Endometrial microvascular endothelial cells (primary cell): ENCODE measurements around the gene NCF2. TPM values are rescaled to one million over a fixed set of nuclear protein-coding genes. Genes with fewer than 3 reads are reported as not detected.
"Not testable (repeated sequence)": the region's sequence is repeated elsewhere in the genome, so short reads cannot be mapped to it uniquely, and the experiment has no call there.

Experiments
- in situ Hi-C: cut with HindIII; loops from 2 replicates; pipeline ENCODE4 v1.10.0; 2017; ENCODE audit warnings: low sequenced_read_pairs, low pct_unique_long_range_greater_than_20kb; ENCODE audit errors: inconsistent ontology term
- total RNA-seq: library from RNA; depleted of rRNA; stranded (reverse); fragments of >200 nt; gene quantifications from one replicate; pipeline ENCODE4 v1.2.3, GENCODE V29; 2015; ENCODE audit errors: inconsistent ontology term

NCF2 gene, protein sequence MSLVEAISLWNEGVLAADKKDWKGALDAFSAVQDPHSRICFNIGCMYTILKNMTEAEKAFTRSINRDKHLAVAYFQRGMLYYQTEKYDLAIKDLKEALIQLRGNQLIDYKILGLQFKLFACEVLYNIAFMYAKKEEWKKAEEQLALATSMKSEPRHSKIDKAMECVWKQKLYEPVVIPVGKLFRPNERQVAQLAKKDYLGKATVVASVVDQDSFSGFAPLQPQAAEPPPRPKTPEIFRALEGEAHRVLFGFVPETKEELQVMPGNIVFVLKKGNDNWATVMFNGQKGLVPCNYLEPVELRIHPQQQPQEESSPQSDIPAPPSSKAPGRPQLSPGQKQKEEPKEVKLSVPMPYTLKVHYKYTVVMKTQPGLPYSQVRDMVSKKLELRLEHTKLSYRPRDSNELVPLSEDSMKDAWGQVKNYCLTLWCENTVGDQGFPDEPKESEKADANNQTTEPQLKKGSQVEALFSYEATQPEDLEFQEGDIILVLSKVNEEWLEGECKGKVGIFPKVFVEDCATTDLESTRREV
- total RNA-seq: not detected

DNA sequence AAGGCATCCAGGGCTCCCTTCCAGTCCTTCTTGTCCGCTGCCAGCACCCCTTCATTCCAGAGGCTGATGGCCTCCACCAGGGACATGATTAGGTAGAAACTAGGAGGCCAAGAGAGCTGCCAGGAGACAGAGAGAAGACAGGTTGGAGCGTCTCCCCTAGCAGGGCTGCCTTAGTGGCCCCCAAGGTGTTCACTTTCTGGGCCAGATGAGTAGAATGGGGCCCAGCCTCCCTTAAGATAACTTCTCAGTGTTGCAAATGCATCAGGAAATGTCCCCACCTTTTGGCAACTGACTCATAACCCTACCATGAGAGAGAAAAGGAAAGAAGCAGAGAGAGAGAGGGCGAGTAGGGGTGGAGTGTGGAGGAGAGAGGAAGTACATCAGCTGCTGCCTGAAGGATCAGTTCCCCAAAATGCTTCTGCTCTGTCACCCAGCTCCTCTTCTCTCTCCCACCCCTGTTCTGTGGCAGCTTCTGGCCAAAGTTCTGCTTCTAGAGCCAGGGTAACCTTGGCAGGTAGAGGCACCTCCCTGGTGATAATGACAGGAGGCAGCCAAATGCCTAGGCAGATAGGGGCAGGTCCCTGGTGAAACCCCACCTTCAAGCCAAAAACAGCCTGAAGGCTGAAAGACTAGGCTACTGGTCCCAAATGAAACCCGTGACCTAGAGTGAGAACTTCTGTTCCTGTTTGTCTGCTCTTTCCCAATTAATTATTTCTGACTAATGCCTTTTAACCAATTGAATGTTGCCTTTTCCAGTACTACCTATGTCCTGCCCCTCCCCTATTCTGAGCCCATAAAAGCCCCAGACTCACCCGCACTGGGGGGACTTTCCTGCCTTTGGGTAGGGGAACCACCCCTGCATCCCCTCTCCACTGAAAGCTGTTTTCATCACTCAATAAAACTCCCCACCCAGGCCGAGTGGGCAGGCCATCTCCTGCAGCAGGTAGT is at the start of gene NCF2:
Gene NCF2 (minus strand): TSS at position 216 of the 948 bp plus-strand sequence. CDS start 130 bp downstream, at position 86.
- in situ Hi-C loops: no loop called here

DNA sequence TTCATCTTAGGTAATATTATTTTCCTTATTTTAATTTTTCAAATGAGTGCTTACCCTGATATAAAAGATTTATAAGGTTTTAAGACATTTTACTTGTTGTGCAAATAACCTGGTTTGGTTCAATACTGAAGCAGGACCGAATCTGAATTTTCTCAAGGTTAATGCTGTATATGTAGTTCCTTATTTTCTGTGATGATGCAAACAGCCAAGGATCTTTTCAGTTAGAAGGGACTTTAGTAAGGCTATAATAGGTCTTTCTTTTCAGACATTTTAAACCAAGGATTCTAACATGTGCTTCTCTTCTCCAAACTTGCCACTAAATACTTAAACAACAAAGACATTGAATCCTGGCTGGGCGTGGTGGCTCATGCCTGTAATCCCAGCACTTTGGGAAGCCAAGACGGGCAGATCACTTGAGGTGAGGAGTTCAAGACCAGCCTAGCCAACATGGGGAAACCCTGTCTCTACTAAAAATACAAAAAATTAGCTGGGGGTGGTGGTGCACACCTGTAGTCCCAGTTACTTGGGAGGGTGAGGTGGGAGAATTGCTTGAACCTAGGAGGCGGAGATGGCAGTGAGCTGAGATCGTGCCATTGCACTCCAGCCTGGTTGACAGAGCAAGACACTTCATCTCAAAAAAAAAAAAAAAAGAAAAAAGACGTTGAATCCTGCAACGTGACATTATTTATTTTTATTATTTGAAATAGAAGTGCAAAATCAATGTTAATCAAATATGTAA is 48.6 kb upstream of the NCF2 start:
- in situ Hi-C loops: no loop called here

DNA sequence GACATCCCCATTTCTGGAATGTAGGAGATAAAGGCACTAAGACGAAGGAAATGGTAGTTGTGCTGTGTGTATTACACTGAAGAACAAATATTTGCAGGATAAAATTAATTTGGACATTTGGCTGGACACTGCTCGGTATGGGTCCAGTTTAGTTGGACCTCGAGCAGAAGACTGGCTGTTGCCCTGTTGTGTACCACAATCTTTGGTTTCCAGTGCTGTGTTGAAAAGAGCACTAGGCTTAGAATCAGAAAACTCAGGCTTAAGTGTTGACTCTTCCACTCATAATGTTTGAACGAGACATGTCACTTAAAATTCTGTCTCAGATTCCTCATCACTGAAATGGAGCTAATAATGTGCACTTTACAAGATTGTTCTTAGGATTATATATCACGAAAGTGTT is 46.5 kb upstream of the NCF2 start:
- in situ Hi-C loops: no loop called here

DNA sequence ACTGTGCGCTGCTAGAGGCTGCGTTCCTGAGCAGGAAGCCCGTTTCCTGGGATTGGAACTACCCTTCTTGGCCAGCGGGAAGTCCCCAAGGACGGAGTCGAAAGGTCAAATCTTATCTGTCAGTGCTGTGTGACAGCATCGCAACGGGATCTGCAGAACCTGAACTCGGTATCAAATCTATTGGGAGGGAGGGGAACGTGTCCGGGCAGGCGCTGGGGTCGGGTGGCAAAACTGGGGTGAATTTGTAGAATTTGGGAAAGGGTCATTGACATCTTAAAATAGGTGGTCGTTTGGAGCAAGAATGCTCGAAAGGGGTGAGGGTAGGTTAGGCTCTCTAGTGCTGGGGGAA is 46.0 kb upstream of the NCF2 start:
- in situ Hi-C loops: no loop called here

DNA sequence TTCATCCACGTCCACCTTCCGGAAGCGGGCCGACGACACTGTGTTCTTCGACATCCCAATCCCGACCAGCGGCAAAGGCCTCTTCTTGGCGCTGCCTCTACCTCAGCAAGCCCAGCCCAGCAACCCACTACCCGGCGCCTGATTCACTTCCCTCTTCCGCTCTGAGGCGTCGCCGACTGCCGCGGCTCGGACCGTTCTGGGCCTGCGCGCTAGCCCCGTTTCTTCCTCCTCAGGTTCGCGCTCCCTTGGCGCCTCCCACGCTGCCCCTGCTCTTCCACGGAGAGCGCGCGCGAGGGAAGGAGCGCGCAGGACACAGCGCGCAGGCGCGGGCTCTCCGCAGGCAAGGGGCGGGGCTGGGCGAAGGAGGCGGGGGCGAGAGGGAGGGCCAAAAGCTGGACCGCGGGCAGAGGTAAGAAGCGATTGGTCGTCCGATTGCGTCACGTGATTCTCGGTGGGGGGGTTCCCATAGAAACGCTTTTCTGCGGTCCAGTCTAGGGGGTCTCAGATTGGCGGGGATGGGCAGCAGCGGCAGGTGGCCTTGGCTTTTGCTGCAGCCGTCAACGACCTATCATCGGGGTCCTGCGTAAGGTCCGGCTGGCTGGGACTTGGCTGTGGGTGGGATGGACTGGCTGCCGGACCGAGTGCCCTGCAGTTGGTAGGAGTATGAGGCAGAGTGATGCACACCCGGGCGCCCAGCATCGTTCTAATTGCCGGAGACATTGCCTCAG is 45.5 kb upstream of the NCF2 start, which contains the start of gene ARPC5:
Gene ARPC5 (minus strand): TSS at position 178 of the 728 bp plus-strand sequence. CDS start 124 bp downstream, at position 54.
- in situ Hi-C loops: no loop called here

DNA sequence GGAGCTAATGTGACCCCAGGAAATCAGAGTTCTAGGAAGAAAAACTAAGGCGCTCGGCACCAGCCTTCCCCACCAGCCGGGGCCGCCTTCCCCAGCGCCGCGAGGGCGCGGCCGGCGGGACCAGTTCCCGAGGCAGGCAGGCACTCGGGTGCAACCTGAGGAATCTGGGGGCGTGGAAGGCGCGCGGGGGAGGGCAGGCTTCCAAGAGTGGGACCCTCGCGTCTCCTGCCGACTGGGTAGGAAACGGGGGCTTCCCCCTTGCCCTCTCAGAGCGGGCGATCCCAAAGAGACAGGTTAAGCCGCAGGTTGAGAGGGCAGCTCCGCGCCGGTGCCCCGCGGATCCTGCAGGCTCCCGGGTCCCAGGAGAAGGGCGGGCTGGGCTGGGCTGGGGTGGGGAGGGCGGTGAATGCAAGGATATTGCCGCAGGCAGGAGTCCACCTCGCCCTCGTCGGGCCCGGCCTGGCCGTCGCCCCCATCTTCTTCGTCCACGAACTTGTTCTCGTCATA is 44.9 kb upstream of the NCF2 start:
- in situ Hi-C loops: no loop called here

DNA sequence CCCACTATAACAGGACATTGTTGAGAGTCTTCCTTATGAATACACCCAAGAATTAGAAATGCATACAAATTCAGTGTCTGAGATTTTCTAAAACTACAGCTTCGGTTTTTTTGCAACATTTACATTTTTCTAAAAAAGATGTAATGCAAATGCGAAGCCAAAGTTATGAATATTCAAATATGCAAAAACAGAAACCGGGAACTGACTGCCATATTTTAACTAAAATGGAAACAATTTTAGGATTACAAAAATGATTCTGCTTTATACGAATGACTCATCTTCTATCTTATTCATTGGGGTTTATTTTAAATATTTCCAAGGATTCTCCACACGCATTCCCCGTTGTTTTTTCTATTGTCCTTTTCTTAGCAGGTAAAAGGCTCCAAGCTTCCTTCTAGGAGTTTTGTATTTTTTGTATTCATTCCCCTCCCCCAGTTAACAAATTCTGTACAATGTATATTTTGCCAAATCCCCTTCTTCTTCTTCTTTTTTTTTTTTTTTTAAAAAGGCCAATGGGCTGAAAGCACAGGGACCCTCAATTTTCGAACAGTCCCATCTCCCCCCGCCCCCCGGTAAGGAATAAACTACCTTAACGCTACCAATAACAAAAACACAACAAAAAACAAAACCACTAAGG is 44.3 kb upstream of the NCF2 start:
- in situ Hi-C loops: no loop called here

DNA sequence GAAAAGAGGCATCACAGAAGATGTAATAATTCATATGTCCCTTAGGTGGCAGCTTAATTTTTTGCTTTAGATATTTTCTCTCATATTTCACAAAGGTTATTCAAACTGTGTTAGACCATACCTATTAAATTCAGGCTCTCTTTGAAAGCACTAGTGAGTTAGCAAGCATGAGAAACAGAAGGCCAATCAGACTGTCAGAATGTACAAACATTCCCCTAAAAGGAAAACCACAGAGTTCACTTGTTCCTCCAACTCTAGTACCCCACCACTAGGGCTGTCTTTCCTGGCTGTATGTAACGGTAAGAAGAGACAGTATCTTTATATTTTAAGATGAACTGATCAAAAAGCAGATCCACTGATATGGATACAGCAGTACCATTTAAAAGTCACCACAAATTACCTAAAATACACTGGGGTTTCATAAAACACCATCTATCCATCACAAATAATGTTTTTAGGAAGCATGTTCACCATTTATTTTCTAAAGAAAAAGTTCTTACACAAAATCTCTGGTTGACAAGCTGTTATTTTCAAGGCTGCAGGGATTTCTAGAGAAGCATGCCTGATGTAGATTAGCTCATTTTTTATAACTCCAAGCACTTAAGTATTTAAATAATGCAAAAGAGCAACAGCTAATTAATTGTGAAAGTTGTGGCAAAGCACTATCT is 43.6 kb upstream of the NCF2 start:
- in situ Hi-C loops: no loop called here

DNA sequence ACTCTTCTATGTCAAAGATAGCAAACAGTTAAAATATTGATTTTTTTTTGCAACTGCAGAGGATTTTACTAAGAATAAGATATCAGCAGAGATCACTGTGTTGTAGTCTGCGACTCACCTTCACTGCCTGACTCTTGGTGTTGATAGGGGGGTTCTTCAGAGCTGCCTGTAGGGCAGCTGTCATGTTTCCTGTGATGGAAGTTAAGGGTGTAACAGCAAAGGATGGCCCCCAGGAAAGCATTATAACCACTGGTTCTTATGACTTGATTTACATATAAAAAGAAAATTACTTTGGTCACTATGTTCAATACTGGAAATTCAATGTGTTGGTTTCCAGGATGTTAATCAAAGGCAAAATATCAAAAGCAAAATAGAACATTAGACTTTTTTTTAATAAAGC is 42.7 kb upstream of the NCF2 start:
- in situ Hi-C loops: no loop called here

DNA sequence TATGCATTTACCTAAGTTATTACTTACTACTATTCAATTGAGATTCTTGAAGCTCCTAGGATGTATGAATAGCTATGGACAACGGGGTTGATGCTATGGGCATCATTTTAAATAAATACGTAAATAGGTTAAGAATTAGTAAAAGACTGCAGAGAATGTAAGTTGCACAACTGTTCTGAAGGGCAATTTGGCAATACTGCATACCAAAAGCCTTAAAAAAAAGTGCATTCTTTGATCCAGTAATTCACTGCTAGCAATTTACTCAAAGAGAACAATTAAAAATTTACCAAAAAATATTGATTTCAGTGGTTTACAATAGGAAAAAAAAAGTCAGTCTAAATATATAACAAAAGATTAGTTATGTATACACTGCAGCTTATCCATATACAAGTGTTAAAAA is 41.9 kb upstream of the NCF2 start:
- in situ Hi-C loops: no loop called here

DNA sequence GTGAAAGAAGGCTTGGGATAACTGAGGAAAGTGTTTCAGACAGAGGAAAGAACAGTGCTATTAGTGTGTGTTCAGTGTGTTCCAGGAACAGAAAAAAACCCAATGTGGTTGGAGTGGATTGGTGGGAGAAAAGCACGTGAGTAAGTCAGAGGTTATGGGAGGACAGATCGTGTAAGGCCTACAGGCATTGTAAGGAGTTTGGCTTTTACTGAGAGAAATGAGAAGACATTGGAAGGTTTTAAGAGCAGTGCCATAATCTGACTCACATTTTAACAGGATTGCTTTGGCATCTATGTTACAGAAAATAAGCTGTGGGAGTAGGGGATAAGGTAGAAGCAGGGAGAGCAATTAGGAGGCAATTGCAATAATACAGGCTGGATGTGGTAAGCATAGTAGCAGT is 40.5 kb upstream of the NCF2 start:
- in situ Hi-C loops: no loop called here

DNA sequence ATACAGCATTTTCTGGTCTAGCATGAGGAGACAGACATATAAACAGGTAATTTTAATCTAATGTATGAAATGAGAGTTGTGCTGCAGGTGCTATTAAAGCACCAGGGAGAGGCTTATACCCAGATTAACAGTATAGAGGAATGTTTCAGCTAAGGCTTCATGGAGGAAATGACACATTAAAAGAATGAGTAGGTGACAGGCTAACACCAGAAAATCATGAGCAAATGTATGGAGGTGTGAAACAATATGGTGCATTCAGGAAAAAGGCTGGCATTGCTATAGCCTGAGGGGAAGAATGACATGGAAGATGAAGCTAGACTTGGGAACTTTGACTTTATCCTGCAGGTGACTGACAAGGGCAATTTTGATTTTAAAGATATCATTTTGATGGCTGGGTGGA is 38.3 kb upstream of the NCF2 start:
- in situ Hi-C loops: no loop called here

DNA sequence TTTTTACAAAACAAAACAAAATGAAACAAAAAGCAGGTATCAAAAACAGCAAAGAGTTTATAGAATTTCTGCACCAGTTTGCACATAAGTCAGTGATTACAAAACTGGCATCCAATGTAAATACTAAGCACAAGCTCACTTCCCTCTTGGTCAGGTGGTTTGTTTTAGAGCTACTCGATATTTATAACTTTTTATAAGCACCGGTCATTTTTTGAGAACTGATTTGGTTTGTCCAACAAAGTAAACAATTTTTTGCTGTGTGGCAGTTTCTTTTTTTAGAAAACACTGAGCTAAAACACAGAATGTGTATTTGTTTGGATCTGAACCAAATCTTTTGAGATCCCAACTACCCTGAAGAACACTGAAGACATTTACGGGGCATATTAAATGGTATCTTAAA is 36.0 kb upstream of the NCF2 start:
- in situ Hi-C loops: not testable (repeated sequence)

DNA sequence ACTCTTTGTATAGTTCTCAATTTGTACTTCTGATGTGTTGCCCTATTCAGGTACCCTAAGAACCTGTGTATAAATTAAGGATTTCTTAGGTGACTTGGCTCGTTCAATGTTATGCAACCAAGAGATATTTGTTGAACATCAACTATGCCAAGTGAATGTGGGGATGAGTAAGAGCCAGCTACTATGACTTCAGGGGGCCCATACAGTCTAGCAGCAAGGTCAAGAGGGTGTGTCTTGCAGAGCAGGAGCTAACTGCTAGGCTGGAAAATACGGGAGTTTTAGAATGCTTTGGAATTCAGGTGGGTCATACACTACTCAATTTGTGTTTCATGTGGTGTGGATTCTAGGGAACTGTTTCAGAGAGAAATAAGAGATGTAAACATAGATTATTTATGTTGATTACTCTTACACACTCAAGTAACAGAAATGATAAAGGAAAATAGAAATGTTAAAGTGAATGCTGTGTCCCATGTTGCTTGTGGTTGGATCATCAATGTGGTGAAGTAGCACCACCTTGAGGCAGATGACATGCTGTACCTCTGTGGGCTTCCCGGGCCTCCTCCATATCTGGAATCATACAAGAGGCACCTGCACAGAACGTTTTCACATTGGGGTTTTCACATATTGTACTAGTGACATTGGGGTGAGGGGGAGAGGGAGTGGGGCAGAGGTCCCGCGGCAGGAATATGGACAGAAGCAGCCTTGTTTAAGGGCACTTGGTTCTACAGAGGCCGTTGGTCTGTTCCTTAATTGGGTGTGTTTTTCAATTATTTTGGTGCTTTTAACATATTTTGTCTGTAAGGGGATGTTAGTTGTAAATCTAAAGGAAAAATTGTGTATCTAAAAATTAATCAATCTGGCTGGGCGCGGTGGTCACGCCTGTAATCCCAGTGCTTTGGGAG is 32.9 kb upstream of the NCF2 start:
- in situ Hi-C loops: no loop called here

DNA sequence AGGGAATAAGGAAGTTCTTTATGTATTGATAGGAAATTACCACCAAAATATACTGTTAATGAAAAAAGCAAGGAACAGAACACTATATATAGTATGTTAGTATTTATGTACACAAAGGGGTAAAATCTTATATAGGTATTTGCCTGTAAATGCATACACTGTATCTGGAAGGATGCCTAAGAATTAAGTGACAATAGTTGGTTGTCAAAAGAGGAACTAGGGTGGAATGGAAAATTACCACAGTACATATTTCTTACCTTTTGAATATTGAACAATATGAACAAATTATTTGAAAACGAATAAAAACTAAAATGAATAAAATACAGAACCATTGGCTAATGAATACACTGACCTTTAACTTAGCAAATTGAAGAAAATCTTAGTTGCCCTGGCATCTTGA is 31.8 kb upstream of the NCF2 start:
- in situ Hi-C loops: no loop called here

DNA sequence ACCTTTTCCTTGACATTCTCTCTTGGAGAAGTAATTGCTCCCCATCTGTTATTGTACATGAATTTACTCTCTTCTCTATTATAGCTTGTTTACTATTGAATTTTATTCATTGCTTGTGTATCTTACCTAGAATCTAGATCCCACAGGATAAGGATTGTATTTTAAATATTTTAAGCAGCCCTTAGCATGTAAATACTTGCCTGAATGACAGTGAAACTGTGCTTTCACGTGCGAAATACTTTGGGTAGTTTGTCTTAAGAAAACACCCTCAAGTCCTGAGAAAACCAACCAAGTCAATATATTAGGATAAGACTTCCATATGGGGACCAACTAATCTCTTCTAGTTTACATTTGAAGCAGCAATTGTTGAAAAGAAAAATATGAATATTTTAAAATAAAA is 30.1 kb upstream of the NCF2 start:
- in situ Hi-C loops: no loop called here
